Measurements from ENCODE around the gene ADGRB2. TPM values are rescaled to one million over a fixed set of nuclear protein-coding genes. Genes with fewer than 3 reads are reported as not detected.

Gene ADGRB2
- total RNA-seq, 1 experiment from 2014 or later, result 1.1 TPM

DNA sequence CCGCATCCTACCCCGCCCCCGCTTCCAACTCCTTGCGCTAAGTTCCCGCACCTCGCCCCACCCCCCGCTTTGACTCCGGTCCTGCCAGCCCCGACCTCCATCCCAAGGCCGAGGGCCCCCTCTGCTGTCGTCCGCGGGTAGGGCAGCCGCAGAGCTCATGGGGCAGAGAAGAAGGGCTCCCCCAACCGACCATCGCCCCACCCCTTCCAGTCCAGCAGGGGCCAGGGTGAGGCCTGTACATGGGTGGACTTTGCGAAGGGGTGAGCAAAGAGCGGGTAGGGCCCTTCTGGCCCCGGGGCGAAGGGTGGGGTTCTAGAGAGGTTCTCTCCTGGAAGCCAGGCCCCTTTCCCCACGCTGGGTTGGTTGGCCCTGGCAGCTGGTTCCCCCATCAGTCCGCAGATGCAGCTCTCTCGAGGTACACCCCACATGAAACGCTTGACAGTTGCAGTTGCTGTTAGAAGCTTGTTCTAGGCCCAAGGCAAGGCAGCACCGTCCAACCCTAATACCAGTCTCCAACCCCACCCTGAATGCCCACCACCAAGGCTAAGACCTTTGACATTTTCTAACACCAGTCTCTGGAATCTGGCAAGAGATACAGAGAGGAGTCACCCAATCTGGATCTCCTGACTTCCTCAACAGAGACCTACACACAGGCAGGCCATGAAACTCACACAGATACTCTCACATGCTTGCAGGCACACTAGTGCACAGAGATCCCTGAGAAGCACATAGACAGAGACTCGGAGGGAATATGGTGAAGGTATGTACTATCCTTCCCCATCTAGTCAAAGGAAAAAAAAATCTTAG lies 25.3 kb upstream of the ADGRB2 start:
- Histone ChIP-seq H3K4me3 (peak overlapping the region; percentile 63), H3K27ac (no peak overlapping the region), H3K9me3 (replicated peaks) (no peaks in the 10 kb centered on the region), H3K27me3 (peaks cover 4% of the 10 kb centered on the region; the same call in 1 of the 2 replicates), H3K4me1 (no peaks in the 10 kb centered on the region), H3K36me3 (no peaks in the 10 kb centered on the region)
- peak; percentile 94 for DNase-seq

DNA sequence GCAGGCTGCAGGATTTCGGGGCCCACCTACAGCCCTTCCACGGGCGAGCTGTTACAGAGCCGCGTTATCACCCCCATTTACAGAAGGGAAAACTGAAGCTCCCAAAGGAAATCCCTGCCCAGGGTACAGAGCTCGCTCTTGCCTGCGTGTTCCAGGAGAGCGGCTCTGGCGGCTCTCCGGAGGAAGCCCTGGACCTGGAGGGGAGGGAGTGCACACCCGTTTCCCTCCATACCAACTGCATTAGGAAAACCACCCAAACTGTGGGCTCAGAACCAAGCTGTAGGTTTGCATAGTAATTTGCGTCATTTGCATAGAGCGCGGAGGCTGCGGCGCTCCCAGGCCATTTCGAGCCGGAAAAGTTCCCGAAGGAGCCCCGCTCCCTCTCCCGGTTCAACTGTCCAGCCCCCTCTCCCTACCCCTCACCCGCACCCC lies 24.7 kb upstream of the ADGRB2 start:
- H3K9me3 ChIP-seq (replicated peaks), result no peaks in the 10 kb centered on the region
- no peaks in the 10 kb centered on the region for H3K36me3 ChIP-seq
- H3K27me3 ChIP-seq, result peaks cover 4% of the 10 kb centered on the region; the same call in 1 of the 2 replicates
- no peaks in the 10 kb centered on the region for H3K4me1 ChIP-seq
- DNase-seq, result no peak
- no peak overlapping the region for H3K27ac ChIP-seq
- H3K4me3 ChIP-seq, result peak overlapping the region; percentile 63

DNA sequence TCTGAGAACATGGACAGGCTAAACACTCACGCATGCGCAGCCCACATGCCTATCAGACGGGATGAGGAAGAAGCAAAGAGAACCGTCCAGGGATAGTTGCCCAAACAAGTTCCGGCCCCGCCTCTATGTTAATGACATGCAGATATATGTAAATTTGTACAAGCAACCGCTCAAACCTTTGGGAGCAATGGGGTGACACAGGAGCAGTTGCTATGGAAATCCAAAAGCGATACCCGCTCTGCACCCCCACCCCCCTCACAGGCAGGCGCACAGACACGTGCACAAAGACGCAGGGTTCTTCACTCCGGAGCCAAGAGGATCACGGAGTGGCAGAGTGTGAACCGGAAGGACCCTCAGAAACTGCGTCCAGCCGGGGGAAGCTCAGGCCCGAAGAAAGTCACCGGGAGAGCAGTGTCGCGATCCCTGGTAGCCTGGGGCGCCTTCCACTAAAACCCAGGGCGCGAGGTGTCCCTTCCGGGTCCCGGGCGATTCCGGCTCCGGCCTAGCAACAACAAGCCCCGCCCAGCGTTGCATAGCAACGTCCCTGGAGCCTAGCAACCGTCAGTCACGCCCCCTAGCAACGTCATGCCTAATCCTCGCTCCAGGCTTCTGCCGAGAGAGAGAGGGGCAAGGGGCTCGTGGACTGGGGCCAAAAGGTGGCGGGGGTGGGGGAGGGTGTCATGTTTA lies 24.1 kb upstream of the ADGRB2 start:
- peak overlapping the region; percentile 63 for H3K4me3 ChIP-seq
- peak; percentile 93 to 96 for DNase-seq
- no peaks in the 10 kb centered on the region for H3K4me1 ChIP-seq
- H3K27me3 ChIP-seq, result peaks cover 5% of the 10 kb centered on the region; the same call in 1 of the 2 replicates
- H3K9me3 ChIP-seq (replicated peaks), result no peaks in the 10 kb centered on the region
- no peaks in the 10 kb centered on the region for H3K36me3 ChIP-seq
- peak overlapping the region; percentile 34; the same call in 1 of the 2 replicates for H3K27ac ChIP-seq

DNA sequence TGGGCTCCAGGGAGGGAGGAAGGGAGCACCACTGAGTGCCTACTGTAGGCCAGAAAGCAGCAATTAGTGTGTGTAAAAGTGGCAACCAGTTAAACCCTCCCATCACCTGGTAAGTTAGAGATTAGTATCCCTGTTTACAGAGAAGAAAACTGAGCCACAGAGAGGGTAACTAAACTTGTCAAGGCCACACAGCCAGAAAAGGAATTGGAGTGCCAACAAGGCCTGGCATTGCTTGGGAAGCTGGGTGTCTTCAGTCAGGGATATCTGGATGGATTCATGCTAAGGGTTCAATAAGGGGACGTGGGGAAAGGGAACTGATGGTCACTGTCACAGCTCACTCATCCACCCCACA lies 23.6 kb upstream of the ADGRB2 start:
- H3K36me3 ChIP-seq, result no peaks in the 10 kb centered on the region
- DNase-seq, result no peak
- H3K4me3 ChIP-seq, result peak overlapping the region; percentile 63
- peaks cover 8% of the 10 kb centered on the region; the same call in 1 of the 2 replicates for H3K27me3 ChIP-seq
- H3K27ac ChIP-seq, result no peak overlapping the region
- H3K9me3 ChIP-seq (replicated peaks), result no peaks in the 10 kb centered on the region
- H3K4me1 ChIP-seq, result no peaks in the 10 kb centered on the region

DNA sequence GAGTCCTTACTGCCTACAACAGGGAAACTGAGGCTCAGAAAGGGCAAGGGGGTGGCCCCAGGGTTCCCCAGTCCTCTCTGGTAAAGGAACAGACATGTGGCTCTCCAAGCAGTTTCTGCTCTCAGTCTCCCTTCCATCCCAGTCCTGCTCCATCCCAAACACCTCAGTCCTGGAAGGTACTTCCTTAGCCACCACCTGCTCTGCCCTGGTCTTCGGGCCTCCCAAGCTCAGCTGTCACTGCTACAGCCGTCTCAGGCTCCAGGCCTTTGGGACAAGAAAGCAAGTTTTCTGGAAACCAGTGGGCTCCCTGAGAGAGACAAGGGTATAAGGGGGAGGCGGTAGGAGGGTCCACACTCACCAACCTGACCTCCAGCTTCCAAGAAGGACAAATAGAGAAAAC lies 23.1 kb upstream of the ADGRB2 start:
- no peaks in the 10 kb centered on the region for H3K36me3 ChIP-seq
- no peak overlapping the region for H3K27ac ChIP-seq
- no peaks in the 10 kb centered on the region for H3K9me3 ChIP-seq (replicated peaks)
- peaks cover 12% of the 10 kb centered on the region; the same call in 1 of the 2 replicates for H3K27me3 ChIP-seq
- H3K4me3 ChIP-seq, result no peak overlapping the region
- DNase-seq, result no peak
- H3K4me1 ChIP-seq, result no peaks in the 10 kb centered on the region

DNA sequence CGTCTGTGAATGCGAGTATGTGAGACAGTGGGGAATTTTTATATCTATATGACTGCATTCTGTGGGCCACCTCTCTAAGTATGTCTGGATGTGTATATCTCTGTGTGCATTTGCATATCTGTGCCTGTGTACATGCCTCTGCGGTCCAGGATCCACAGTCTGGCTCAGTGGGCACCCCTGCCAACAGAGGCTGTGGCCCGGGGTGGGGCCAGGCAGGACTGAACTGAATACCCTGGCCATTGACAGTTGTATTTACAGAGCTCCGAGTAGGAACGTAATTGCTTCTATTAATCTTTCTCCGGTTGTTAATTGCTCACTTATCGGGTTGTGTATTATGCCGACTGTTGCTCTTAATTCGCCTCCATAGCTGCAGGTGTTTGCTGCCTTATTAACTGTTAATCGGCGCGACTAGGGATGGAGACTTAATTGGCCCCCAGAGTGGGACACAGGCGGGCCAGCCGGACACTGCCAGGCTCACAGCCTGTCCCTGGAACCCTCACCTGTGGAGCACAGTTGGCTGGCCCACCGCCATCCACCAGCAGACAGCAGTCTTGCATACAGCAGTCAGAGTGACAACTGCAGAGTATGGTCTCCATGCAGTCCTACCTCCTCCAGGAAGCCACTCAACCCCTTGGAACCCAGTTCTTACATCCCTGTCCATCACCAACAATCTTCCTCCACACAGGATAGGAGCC lies 22.4 kb upstream of the ADGRB2 start:
- Histone ChIP-seq H3K36me3 (no peaks in the 10 kb centered on the region), H3K27ac (no peak overlapping the region), H3K4me3 (no peak overlapping the region), H3K9me3 (replicated peaks) (no peaks in the 10 kb centered on the region), H3K27me3 (peaks cover 14% of the 10 kb centered on the region; the same call in 1 of the 2 replicates), H3K4me1 (no peaks in the 10 kb centered on the region)
- DNase-seq, result no peak

DNA sequence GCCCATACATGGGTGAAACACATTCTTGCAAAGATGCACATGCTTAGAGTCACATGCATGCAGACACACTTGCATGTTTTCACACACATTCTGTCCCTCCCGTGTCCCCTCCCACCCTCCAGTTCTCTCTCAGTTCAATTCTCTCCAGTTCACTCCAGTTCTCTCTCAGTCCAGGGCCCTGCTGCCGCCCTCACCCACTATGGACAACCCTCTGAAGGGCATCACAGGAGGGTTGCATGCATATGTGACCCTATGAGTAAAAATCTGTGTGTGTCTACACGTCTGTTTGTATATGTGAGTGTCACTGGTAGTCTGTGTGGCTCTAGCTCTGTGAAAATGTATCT lies 21.8 kb upstream of the ADGRB2 start:
- Histone ChIP-seq H3K9me3 (replicated peaks) (no peaks in the 10 kb centered on the region), H3K27me3 (peaks cover 17% of the 10 kb centered on the region; the same call in 1 of the 2 replicates), H3K4me1 (no peaks in the 10 kb centered on the region), H3K4me3 (no peak overlapping the region), H3K27ac (no peak overlapping the region), H3K36me3 (no peaks in the 10 kb centered on the region)
- no peak for DNase-seq

DNA sequence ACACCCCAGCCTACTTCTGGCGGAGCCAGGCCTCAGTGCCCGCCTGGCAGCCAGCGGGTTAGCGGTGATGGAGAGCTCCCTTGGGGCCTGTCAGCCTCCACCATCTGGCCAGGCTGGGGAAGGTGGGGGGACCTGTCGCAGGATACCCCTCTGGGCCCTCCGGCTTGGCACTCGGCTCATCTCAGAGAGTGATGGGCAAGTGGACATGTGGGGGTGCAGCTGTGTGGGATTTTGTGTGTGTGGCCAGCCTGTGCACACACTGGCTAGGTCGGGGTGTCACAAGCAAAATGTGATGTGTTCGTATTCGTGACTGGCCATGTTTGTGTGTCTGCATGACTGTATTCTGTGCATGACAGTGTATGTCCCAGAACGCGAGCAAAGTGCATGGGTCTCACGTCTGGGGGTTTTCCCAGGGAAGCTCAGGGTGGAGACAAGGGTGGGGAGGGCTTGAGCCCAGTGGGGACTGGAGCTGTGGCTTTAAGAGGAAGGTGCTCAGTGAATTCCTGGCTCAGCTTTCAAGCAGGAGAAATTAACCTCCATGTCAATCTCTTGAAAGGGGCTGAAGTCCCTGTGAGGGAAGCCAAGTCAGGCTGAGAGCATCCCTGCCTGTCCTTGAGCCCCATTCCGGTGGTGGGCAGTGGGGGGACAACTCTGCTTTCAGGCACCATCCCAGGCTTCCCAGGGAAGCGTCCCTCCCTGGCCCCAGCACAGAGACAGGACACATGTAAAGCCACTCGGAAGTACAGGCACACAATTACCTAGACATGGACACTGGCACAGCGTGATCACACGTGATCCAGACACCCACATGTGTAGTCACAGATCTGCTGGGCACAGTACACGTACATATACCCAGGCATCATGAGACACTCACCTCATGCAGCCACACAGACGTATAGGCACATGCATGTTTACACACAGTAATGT lies 21.1 kb upstream of the ADGRB2 start:
- H3K4me1 ChIP-seq, result no peaks in the 10 kb centered on the region

DNA sequence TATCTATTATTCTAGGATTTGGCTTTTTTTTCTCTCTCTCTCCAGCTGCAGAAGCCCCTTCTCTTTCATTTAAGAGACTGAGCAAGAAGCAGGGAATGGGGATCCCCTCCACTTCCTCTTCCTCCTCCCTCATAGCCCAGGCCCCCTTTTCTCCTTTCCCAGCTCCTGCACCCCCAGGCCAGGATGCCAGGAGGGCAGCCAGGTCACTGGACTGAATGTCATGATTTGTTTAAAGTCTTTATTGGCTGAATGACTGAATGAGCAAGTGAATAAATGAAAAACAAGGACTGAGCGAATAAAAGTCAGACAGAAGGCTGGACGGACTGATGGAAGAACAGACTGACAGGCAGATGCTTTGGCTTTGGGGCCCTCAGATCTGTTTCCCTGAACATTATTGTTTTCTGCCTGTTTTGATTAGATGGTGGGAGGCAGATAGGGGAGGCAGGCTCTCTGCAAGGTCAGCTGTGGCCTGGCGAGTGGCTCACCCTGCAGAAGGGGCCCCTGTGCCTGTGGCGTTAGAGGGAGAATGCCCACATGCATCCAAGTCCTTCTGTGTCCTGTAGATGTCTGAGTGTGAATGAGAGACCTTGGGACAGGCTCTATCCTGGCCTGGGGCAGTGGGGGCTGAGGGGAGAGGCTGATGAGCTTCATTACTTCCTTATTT lies 20.3 kb upstream of the ADGRB2 start:
- no peak for DNase-seq
- Histone ChIP-seq H3K4me3 (no peak overlapping the region), H3K27me3 (peaks cover 17% of the 10 kb centered on the region; the same call in 1 of the 2 replicates), H3K4me1 (no peaks in the 10 kb centered on the region), H3K27ac (no peak overlapping the region), H3K36me3 (no peaks in the 10 kb centered on the region), H3K9me3 (replicated peaks) (no peaks in the 10 kb centered on the region)

More for the DNA sequence above, 21.1 kb upstream of the ADGRB2 start:
- Histone ChIP-seq H3K4me3 (no peak overlapping the region), H3K27ac (no peak overlapping the region), H3K36me3 (no peaks in the 10 kb centered on the region), H3K9me3 (replicated peaks) (no peaks in the 10 kb centered on the region), H3K27me3 (peaks cover 17% of the 10 kb centered on the region; the same call in 1 of the 2 replicates)
- no peak for DNase-seq

DNA sequence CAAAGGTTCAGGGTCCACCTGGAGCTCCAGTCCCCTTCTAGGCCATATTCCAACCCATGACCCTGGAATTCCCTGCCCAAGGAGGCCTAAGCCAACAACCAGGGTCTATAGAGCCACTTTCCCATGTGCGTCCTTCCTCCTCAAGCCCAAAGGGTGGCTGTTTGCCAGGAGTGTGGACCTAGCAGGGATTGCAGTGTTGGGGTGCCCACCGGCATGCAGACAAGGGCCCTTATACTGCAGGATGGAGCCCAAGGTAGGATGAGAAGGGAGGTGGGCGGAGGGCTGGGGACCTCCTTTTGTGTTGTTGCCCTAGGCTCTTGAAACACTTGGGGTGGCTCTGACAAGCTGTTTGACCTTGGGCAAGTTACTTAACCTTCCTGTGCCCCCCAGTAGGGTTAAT lies 19.7 kb upstream of the ADGRB2 start:
- Histone ChIP-seq H3K27me3 (peaks cover 17% of the 10 kb centered on the region; the same call in 1 of the 2 replicates), H3K27ac (no peak overlapping the region), H3K9me3 (replicated peaks) (no peaks in the 10 kb centered on the region), H3K36me3 (no peaks in the 10 kb centered on the region), H3K4me3 (no peak overlapping the region), H3K4me1 (no peaks in the 10 kb centered on the region)
- DNase-seq, result no peak

DNA sequence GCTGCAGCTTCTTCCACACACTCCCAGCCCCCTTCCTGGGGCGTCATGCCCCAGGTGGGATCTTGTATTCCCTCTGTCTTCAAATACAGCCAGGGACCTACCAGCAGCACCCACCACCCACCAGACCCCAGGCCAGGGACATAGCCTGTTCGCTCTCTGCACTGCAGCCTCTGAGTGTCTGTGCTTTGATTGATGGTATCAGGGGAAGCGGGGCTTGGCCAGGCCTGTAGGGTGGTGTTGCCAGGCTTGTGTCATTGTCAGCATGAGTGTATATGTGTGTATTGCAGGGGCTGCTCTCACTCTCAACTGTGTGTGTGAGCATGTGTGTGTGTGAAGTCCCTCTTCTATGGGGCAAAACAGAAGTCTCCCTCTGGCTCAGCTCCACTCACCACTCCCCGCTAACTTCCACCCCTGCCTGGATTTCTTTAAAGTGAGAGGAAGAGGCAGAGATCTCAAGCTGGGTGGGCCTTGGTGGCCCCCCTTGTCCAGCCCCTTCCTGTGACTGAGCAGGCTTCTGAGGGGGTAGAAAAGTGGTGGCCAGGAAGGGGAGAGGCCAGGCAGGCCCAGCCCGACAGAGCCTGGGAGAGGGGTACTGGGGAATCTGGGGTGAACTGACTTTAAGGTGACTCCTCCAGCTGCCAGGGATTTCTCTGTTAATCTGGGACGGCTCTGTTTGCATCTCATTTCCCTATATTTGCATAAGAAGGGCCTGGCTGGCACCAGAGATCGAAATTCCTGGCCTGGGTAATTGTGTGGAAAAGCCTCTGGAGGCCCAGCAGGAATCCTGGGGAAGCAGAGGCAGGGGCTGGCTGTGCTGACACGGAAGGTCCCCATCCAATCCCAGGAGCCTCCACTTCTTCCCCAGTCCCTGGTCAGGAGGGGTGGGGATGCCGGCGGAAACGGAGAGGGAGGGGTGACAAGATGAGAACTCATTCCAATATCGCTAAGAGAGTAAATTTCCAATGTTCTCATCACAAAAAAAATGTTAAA lies 18.6 kb upstream of the ADGRB2 start:
- peaks cover 17% of the 10 kb centered on the region; the same call in 1 of the 2 replicates for H3K27me3 ChIP-seq
- DNase-seq, result no peak
- H3K4me1 ChIP-seq, result no peaks in the 10 kb centered on the region
- H3K27ac ChIP-seq, result no peak overlapping the region
- no peak overlapping the region for H3K4me3 ChIP-seq
- H3K9me3 ChIP-seq (replicated peaks), result no peaks in the 10 kb centered on the region
- no peaks in the 10 kb centered on the region for H3K36me3 ChIP-seq

DNA sequence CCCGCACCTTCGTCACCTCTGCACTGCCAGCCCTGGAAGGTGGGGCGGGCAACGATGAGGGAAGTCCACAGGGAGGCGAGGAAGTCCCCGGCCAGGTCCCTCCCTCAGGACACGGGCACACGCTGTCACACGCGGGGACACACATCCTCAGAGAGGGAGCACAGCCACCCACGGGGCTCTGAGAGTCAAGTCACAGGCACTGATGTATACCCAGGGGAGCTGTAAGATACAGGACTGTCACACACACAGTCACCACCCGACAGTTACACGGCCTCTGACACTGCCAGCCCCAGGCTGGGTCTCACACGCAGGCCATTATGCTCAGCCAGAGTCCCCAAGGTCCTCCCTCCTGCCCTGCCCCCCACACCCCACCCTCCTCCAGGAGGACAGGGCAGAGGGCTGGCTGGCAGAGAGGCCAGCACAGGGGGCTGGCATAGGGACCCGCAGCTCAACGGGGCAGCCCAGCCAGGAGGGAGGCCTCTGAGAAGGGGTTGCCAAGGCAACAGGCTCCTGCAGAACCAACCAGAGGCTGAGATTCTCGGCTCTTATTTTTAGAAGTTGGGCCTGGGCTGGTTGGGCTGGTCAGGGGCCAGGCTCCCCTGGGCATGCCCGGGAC lies 17.7 kb upstream of the ADGRB2 start:
- H3K36me3 ChIP-seq, result no peaks in the 10 kb centered on the region
- DNase-seq, result no peak
- no peaks in the 10 kb centered on the region for H3K9me3 ChIP-seq (replicated peaks)
- peaks cover 17% of the 10 kb centered on the region; the same call in 1 of the 2 replicates for H3K27me3 ChIP-seq
- no peak overlapping the region for H3K4me3 ChIP-seq
- no peak overlapping the region for H3K27ac ChIP-seq
- H3K4me1 ChIP-seq, result no peaks in the 10 kb centered on the region; the same call in 1 of the 2 replicates
